ENCODE measurements around the gene TDP1. TPM values are rescaled to one million over a fixed set of nuclear protein-coding genes. Genes with fewer than 3 reads are reported as not detected.

TDP1 gene
- total RNA-seq, 1 donor from 2014 or later: 63.4 TPM

- H3K4me1 Mint-ChIP-seq: peaks cover 27% of the 10 kb centered on the region
- H3K27me3 Mint-ChIP-seq (ENCODE audit: insufficient read depth, low read depth): peaks cover 6% of the 10 kb centered on the region
- no peak overlapping the region for H3K9ac ChIP-seq
- H3F3A ChIP-seq (ENCODE audit: low read depth): no peaks in the 10 kb centered on the region
- TF ChIP-seq EZH2phosphoT487 (IDR thresholded peaks at IDR 0.05) (no peak), EZH2 (IDR thresholded peaks at IDR 0.05) (no peak), CTCF (IDR thresholded peaks at IDR 0.05) (no peak)
- no peaks in the 10 kb centered on the region for H3K27me3 ChIP-seq
- no peak overlapping the region for H2AFZ ChIP-seq (replicated peaks)
- no peak overlapping the region for H3K27ac Mint-ChIP-seq
- peaks cover 5% of the 10 kb centered on the region for H3K36me3 Mint-ChIP-seq
- H3K27ac ChIP-seq: no peak overlapping the region
- H3K4me2 ChIP-seq: no peak overlapping the region
- no peak for DNase-seq (ENCODE audit: low spot score)
- no peaks in the 10 kb centered on the region for H4K20me1 ChIP-seq (ENCODE audit: low read depth)
- H3K4me1 ChIP-seq: peaks cover 6% of the 10 kb centered on the region
- no peaks in the 10 kb centered on the region for H3K9me3 Mint-ChIP-seq
- no peak overlapping the region for H3K4me3 Mint-ChIP-seq
- H3K36me3 ChIP-seq: no peaks in the 10 kb centered on the region
- no peaks in the 10 kb centered on the region for H3K79me2 ChIP-seq (ENCODE audit: low read depth)
- H3K9me3 ChIP-seq (ENCODE audit: low read depth): no peaks in the 10 kb centered on the region
- H3K4me3 ChIP-seq: no peak overlapping the region
Observed at GRCh38 chr14:89936654-89937185, 19.0 kb upstream of the TDP1 start.

DNA sequence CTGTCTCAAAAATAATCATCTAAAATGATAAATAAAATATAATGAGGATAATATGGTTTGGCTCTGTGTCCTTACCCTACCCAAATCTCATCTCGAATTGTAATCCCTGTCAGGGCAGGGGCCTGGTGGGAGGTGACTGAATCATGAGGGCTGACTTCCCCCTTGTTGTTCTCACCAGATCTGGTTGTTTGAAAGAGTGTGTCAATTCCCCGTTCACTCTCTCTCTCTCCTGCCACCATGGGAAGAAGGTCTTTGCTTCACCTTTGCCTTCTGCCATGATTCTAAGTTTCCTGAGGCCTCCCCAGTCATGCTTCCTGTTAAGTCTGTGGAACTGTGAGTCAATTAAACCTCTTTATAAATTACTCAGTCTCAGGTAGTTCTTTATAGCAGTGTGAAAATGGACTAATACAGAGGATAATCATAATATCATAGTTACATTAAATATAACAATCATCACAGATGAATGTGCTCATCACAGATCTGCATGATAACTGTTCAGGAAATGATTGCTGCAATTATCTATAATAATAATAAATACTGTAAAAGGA lies 13.8 kb upstream of the TDP1 start:
- H3K36me3 ChIP-seq: no peaks in the 10 kb centered on the region
- Mint-ChIP-seq H3K9me3 (no peaks in the 10 kb centered on the region), H3K27me3 (ENCODE audit: insufficient read depth, low read depth) (peaks cover 2% of the 10 kb centered on the region), H3K36me3 (no peaks in the 10 kb centered on the region), H3K27ac (no peak overlapping the region), H3K4me1 (peaks cover 11% of the 10 kb centered on the region), H3K4me3 (no peak overlapping the region)
- no peaks in the 10 kb centered on the region for H3F3A ChIP-seq (ENCODE audit: low read depth)
- H2AFZ ChIP-seq (replicated peaks): no peak overlapping the region
- no peaks in the 10 kb centered on the region for H3K27me3 ChIP-seq
- H3K9ac ChIP-seq: no peak overlapping the region
- no peaks in the 10 kb centered on the region for H3K4me1 ChIP-seq
- H4K20me1 ChIP-seq (ENCODE audit: low read depth): no peaks in the 10 kb centered on the region
- H3K79me2 ChIP-seq (ENCODE audit: low read depth): no peaks in the 10 kb centered on the region
- H3K9me3 ChIP-seq (ENCODE audit: low read depth): no peaks in the 10 kb centered on the region
- no peak overlapping the region for H3K27ac ChIP-seq
- H3K4me3 ChIP-seq: no peak overlapping the region
- no peak overlapping the region for H3K4me2 ChIP-seq
- no peak for DNase-seq (ENCODE audit: low spot score)
- no peak for TF ChIP-seq EZH2 (IDR thresholded peaks at IDR 0.05)
- TF ChIP-seq CTCF (IDR thresholded peaks at IDR 0.05): no peak
- TF ChIP-seq EZH2phosphoT487 (IDR thresholded peaks at IDR 0.05): no peak

- no peak for TF ChIP-seq EZH2phosphoT487 (IDR thresholded peaks at IDR 0.05)
- no peak for TF ChIP-seq EZH2 (IDR thresholded peaks at IDR 0.05)
- TF ChIP-seq CTCF (IDR thresholded peaks at IDR 0.05): no peak
- H3K4me3 Mint-ChIP-seq: no peak overlapping the region
- no peak overlapping the region for H3K27ac ChIP-seq
- H3K9ac ChIP-seq: no peak overlapping the region
- H3K27ac Mint-ChIP-seq: no peak overlapping the region
- no peak for DNase-seq (ENCODE audit: low spot score)
- H3K36me3 Mint-ChIP-seq: peaks cover 6% of the 10 kb centered on the region
- H3K4me2 ChIP-seq: no peak overlapping the region
- no peak overlapping the region for H2AFZ ChIP-seq (replicated peaks)
- H3K79me2 ChIP-seq (ENCODE audit: low read depth): no peaks in the 10 kb centered on the region
- no peaks in the 10 kb centered on the region for H3K36me3 ChIP-seq
- no peaks in the 10 kb centered on the region for H3K4me1 Mint-ChIP-seq
- H3K27me3 ChIP-seq: no peaks in the 10 kb centered on the region
- H3K9me3 Mint-ChIP-seq: no peaks in the 10 kb centered on the region
- no peaks in the 10 kb centered on the region for H3K27me3 Mint-ChIP-seq (ENCODE audit: insufficient read depth, low read depth)
- no peaks in the 10 kb centered on the region for H3K9me3 ChIP-seq (ENCODE audit: low read depth)
- no peaks in the 10 kb centered on the region for H3K4me1 ChIP-seq
- no peak overlapping the region for H3K4me3 ChIP-seq
- no peaks in the 10 kb centered on the region for H4K20me1 ChIP-seq (ENCODE audit: low read depth)
- no peaks in the 10 kb centered on the region for H3F3A ChIP-seq (ENCODE audit: low read depth)
Observed at GRCh38 chr14:89947344-89947743, 8.4 kb upstream of the TDP1 start.

All from neural progenitor cell (in vitro differentiated cells).